HTERT RPE-1 (cell line): Measurements from ENCODE around the gene GALNT2.

ENCODE experiments used
- in situ Hi-C: fragments of 300-500 bp; cut with MboI; formaldehyde crosslinking; loops from 4 replicates; pipeline ENCODE4 v1.14.3; 2020; ENCODE audit warnings: low sequenced_read_pairs

GALNT2 gene

DNA sequence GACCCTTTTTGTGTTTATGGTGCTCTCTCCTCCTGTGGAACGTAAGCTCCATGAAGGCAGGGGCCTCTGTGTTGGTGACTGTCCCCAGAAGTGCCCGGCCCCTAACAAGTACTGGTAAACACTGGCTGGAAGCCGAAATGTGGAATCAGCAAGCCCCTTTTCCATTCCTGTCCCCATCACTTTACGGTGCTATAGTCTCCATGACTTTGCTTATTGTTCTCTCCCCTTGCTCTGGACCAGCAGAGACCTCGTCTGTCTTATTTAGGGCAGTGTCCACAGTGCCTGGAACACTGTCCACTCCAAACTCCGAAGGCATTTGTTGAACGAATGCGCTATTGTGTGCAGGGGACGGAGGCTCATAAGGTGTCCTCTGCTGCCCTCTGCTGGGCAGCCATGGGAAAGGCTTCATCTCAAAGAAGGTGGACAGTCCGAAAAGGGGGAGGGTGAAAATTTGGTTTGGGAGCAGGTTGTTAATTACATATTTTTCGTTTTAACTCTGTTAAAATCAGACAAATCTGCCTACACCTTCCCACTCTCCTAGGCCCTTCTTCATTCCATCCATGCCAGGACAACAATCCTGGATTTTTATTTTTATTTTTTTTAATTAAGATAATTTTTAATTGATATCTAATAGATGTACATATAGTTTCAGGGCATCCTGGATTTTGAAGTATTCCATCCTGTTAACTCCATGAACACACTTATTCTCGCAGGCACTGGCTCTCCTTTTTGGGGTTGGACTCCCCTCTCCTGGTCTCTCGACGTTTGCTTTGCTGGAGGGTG is 243.5 kb downstream of the GALNT2 start:
- in situ Hi-C loops: no loop called here

- in situ Hi-C loops: no loop called here
Observed at GRCh38 chr1:230312676-230313075, 245.6 kb downstream of the GALNT2 start.

GRCh38 chr1:230313453-230314141 is 246.6 kb downstream of the GALNT2 start:
- in situ Hi-C loops: no loop called here

GRCh38 chr1:230314142-230314470 is 247.1 kb downstream of the GALNT2 start:
- in situ Hi-C loops: no loop called here

GRCh38 chr1:230315099-230315498 is 248.1 kb downstream of the GALNT2 start:
- in situ Hi-C loops: no loop called here

GRCh38 chr1:230316864-230317745 is 250.1 kb downstream of the GALNT2 start:
- in situ Hi-C loops: no loop called here

DNA sequence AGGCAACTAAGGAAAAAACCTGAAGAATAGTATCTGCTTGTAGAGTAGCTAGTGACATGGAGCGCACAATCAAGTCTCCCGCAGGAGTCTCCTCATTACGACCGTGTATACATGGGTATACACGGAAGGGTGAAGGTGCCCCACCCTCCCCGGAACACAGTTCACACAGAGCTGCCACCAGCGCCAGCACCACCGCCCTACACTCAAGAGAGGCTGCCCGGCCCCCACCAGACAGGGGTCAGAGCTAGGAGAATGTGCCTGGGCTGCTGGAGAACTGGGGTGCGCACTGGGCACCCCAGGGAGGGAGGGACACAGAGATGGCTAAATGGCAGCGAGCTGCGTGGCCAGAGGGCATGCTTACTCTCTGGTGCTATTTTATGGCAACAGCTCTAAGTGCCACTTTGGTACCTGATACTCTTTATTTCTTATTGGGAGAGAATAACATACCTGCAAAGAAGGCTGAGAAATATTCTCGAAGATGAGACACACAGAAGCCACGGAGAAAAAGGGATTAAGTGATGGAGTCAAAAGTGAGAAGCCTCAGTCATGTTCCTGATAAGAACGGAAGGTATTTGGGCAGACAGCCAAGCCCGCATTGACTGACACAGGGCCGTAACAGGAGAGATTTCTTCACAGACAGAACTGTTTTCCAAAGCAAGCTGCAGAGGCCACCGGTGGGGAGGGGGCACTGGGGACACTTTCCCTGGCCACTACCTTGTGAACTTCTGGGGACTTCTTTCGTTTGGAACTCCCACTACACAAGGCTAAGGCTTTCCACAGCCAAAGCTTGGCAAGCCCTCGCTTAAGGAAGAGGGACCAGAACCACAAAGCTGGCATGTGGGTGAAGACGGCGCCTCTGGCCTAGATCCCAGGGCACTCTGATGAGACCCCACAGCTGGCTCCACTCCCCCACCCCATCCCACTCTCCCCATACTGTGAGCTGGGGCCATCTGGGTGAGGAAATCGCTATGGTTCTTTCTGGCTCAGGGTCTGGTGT is 251.1 kb downstream of the GALNT2 start:
- in situ Hi-C loops: no loop called here

GRCh38 chr1:230319014-230319747 is 252.1 kb downstream of the GALNT2 start:
- in situ Hi-C loops: no loop called here

GRCh38 chr1:230320804-230321203 is 253.8 kb downstream of the GALNT2 start:
- in situ Hi-C loops: no loop called here

- in situ Hi-C loops: no loop called here
Observed at GRCh38 chr1:230321341-230321740, 254.3 kb downstream of the GALNT2 start.

DNA sequence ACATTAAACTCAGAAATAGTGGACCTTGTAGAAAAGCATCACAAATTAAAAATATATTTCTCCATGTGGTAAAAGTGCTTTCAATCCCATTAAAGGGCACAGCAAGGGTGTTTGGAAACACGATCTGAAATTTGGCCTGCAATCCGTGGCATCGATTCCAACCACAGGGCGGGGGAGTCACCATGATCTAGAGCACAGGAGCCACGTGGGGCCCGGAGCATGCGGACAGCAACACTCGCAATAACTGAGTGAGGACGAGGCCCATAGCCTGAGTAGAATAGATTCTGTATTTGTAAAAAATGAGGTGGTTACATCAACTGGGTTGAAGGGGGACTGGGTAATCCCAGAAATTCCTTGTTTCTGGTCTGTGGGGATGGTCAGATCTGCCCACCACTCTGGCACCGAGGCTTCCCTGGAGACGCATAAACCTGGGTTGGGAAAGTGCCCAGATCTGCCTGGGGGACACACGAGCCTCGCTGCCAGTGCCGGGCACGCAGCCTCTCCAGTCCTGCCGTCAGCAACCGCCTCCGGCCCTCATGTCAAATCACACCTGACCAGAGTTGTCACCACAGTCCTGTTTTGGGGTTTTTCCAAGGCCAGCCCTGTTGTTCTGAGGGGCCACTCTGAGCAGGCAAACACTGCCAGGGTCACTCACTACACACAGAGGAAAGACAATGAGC is 254.8 kb downstream of the GALNT2 start:
- in situ Hi-C loops: no loop called here

- in situ Hi-C loops: no loop called here
Observed at GRCh38 chr1:230322421-230322756, 255.4 kb downstream of the GALNT2 start.

DNA sequence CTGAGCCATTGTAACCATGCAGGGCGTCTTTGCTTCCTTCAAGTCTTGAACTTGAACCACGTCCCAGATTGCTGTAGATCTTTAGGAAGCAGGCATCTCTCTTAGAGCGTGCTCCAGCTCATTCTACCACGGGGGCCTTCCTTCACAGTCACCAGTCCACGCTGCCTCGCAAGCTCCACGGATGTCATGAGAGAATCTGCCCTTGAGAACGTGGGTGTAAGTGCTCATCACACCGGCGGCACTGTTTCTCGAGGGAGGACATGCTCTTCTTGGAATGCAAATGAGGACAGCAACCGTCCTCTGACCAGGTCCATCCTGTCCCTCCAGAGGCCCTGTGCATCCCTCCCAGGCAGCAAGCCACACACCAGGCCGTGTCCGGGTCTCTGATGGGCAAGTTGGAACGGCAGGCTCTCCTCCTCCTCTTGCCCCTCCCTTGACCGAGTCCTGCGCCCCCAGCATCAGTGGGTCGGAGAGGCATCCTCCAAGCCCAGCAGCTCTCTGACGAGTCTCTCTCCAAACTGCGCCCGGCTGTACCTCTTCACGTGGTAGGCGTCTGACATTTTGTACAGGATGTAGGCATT is 256.0 kb downstream of the GALNT2 start:
- in situ Hi-C loops: no loop called here

DNA sequence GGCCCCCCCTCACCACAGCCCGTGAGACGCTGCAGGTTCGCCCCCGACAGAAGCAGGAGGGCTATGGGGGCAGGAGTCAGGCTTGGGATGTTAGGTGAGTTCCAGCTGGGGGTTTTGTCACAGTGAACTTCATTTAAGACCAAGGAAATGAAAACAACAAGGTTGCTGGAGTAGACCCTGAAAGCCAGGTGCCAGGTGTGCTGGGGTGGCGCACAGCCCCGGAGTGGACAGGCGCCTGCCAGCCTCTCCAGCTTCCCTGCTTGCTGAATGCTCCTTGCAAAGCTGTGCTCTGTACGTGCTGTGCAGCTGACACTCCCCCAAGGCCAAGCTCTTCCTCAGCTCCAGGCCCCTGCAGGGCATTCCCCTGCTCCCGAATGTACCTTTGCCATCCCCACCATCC is 256.6 kb downstream of the GALNT2 start:
- in situ Hi-C loops: no loop called here

DNA sequence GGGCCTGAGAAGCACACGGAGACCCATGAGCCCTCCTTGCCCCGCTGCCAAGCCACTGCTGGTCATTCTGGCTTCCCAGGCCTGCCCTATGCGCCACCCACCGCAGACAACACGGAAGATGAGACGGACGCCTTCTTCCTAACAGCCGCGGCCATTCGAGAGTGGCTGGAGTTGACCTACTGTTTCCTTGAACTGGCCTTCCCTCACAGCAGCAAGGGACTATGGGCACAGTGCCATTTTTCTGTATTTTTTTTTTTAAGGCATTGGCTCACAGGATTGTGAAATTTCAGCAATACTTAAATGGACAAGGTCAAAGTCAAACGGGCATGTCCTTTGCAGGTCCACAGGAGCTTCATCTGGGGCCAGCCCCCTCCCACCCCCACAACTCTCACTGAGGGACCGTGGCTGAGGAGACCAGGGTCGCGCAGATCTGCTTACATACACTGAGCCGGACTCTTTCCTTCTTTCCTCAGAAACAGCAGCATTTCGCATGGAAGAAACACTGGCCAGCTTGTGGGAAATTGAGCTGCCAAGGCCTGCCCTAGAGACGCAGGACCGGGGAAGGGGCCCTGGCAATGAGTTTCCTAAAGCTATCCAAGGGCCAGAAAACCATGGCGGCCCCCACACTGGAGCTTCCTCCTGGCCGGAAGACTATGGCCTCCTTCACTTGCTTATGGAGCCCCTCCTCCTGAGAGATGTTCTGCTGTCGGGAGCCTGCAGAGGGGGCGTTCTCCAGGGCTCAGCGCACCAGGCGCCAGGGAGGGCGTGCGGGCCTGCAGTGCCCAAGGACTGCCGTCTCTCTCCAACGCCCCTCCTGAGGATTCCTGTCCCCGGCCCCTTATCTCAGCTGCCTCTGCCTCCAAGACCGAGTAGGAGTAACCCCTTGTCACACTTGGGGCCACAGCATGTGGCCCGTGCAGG is 260.2 kb downstream of the GALNT2 start:
- in situ Hi-C loops: no loop called here

GRCh38 chr1:230327892-230328284 is 260.9 kb downstream of the GALNT2 start:
- in situ Hi-C loops: no loop called here

DNA sequence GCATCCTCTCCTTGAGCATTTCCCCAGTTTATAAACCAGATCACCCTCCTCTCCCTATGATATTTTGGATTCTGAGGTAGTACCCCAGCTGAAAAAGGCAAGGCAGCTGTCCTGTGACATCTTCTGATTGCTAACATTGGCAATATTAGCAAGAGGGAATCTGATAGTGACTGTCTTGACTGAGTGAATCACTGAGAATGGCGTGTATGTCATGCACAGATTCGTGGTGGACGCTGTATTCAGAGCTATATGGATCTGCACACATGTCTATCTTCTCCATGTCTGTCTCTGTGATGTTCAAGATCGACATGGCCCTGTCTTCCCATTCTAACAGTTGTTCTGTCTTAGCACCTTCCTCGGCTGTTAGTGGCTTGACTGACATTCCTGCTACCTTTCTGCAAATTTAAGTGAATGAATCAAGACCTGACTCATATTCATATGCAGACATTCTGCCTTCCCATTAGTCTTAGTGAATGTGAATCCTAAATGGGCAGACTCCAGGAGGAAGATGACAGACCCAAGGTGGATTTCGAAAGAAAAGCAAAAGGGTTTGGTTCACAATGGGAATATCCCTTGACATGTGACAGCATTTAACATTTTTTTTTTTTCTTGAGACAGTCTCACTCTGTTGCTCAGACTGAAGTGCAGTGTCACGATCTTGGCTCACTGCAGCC is 261.4 kb downstream of the GALNT2 start:
- in situ Hi-C loops: no loop called here
